H1 (cell line): ENCODE measurements around the gene SLC35G4. TPM values are rescaled to one million over a fixed set of nuclear protein-coding genes. Genes with fewer than 3 reads are reported as not detected.

Experiments used
- CTCF ChIA-PET: fragments of 300-600 bp; sonication (Branson Sonifier 250); formaldehyde crosslinking; loops from one replicate; lab custom pipeline; 2021; ENCODE audit not compliant: partially characterized antibody; lab: Charles Lee
- POLR2A ChIA-PET: fragments of 300-600 bp; sonication (Branson Sonifier 250); formaldehyde crosslinking; loops from one replicate; lab custom pipeline; 2021; ENCODE audit warnings: inconsistent platforms; ENCODE audit not compliant: partially characterized antibody; lab: Charles Lee
- DNase-seq, 2 experiments: peaks; one replicate each; pipeline versions ENCODE4 v3.0.0 to v3.0.0-alpha.2; 2010 to 2022; ENCODE audit warnings: low spot score in 2 of 2, low read depth in 1 of 2, mixed read lengths in 1 of 2
- FAIRE-seq: peaks from 2 replicates; lab custom pipeline; 2011; peaks lifted over from hg19 to GRCh38; lab: Jason Lieb, UNC
- H2AFZ ChIP-seq: 2 replicates; pipeline ENCODE4 v1.8.1; 2012; ENCODE audit warnings: low read length, inconsistent platforms
- H2AK5ac ChIP-seq: 2 replicates; pipeline ENCODE4 v1.6.1; 2013; ENCODE audit warnings: low read depth, low read length
- H2BK120ac ChIP-seq: replicated peaks from 2 replicates; pipeline ENCODE3; 2013; ENCODE audit warnings: low read depth, low read length, inconsistent platforms
- H2BK12ac ChIP-seq: 2 replicates; pipeline ENCODE4 v1.6.1; 2013; ENCODE audit warnings: low read depth, low read length
- H2BK15ac ChIP-seq: 2 replicates; pipeline ENCODE4 v1.6.1; 2013; ENCODE audit warnings: low read length
- H2BK20ac ChIP-seq: 2 replicates; pipeline ENCODE4 v1.6.1; 2013; ENCODE audit warnings: low read length
- H2BK5ac ChIP-seq: 2 replicates; pipeline ENCODE4 v1.6.1; 2013; ENCODE audit warnings: low read depth, low read length
- H3K14ac ChIP-seq: 2 replicates; pipeline ENCODE4 v1.6.1; 2013; ENCODE audit warnings: inconsistent platforms; ENCODE audit not compliant: insufficient read length
- H3K18ac ChIP-seq: 2 replicates; pipeline ENCODE4 v1.6.1; 2013; ENCODE audit warnings: low read length; ENCODE audit errors: extremely low read depth
- H3K23ac ChIP-seq: 2 replicates; pipeline ENCODE4 v1.6.1; 2013; ENCODE audit warnings: inconsistent platforms; ENCODE audit not compliant: insufficient read length
- H3K23me2 ChIP-seq: 2 replicates; pipeline ENCODE4 v1.6.1; 2013; ENCODE audit warnings: low read depth, low read length
- H3K27ac ChIP-seq: 2 replicates; pipeline ENCODE4 v1.6.1; 2011; ENCODE audit warnings: low read depth, low read length, inconsistent platforms
- H3K27me3 ChIP-seq, 4 experiments: replicated peaks in 1 of 4; 1 replicate in 1 of 4; 2 replicates in 3 of 4; pipeline versions ENCODE4 v1.6.1 to v1.8.1; 2011 to 2013; ENCODE audit warnings: low read length in 3 of 4, mild to moderate bottlenecking in 3 of 4, inconsistent platforms in 2 of 4, mixed read lengths in 2 of 4, moderate library complexity in 1 of 4; ENCODE audit not compliant: control insufficient read depth in 3 of 4, insufficient read depth in 3 of 4; ENCODE audit errors: extremely low read depth in 1 of 4
- H3K36me3 ChIP-seq, 4 experiments: 2 replicates each; pipeline versions ENCODE4 v1.6.1 to v1.8.1; 2011 to 2013; ENCODE audit warnings: mild to moderate bottlenecking in 4 of 4, low read length in 3 of 4, moderate library complexity in 2 of 4, control low read depth in 1 of 4, inconsistent platforms in 1 of 4; ENCODE audit not compliant: insufficient read depth in 4 of 4, control insufficient read depth in 2 of 4
- H3K4ac ChIP-seq: replicated peaks from 2 replicates; pipeline ENCODE3; 2013; ENCODE audit warnings: low read length, low read depth, mixed read lengths, inconsistent platforms; ENCODE audit not compliant: insufficient read length
- H3K4me1 ChIP-seq, 4 experiments: replicated peaks in 1 of 4; 1 replicate in 1 of 4; 2 replicates in 3 of 4; pipeline versions ENCODE4 v1.6.1 to v1.8.1; 2011 to 2013; ENCODE audit warnings: low read length in 3 of 4, inconsistent platforms in 2 of 4, mixed read lengths in 1 of 4; ENCODE audit not compliant: insufficient read depth in 4 of 4, control insufficient read depth in 3 of 4
- H3K4me2 ChIP-seq, 2 experiments: 2 replicates each; pipeline versions ENCODE4 v1.6.1 to v1.8.1; 2011 to 2013; ENCODE audit warnings: low read depth in 2 of 2, low read length in 2 of 2, control low read depth in 1 of 2, inconsistent platforms in 1 of 2, mild to moderate bottlenecking in 1 of 2; ENCODE audit not compliant: insufficient read depth in 1 of 2
- H3K4me3 ChIP-seq, 4 experiments: fragments of 200-600, 300-600 bp in 1 of 4; sonication (generic), shearing (Covaris generic), sonication (Bioruptor Twin) in 1 of 4; 2 replicates each; pipeline versions ENCODE4 v1.5.1 to v1.8.1; 2011 to 2016; ENCODE audit warnings: low read length in 4 of 4, low read depth in 3 of 4, control low read depth in 2 of 4, inconsistent platforms in 2 of 4, mild to moderate bottlenecking in 2 of 4, mixed read lengths in 1 of 4, moderate library complexity in 1 of 4; ENCODE audit not compliant: insufficient read depth in 2 of 4; ENCODE audit errors: extremely low read depth in 1 of 4
- H3K56ac ChIP-seq: replicated peaks from 2 replicates; pipeline ENCODE3; 2013; ENCODE audit warnings: low read depth, mild to moderate bottlenecking, mixed read lengths, low read length, inconsistent platforms; ENCODE audit not compliant: insufficient read length
- H3K79me1 ChIP-seq: 2 replicates; pipeline ENCODE4 v1.6.1; 2013; ENCODE audit warnings: low read depth, low read length, control low read depth
- H3K79me2 ChIP-seq, 2 experiments: 2 replicates each; pipeline versions ENCODE4 v1.6.1 to v1.8.1; 2012 to 2013; ENCODE audit warnings: low read length in 2 of 2, mild to moderate bottlenecking in 2 of 2, inconsistent platforms in 1 of 2; ENCODE audit not compliant: insufficient read depth in 2 of 2, control insufficient read depth in 1 of 2
- H3K9ac ChIP-seq, 4 experiments: replicated peaks in 1 of 4; 1 replicate in 1 of 4; 2 replicates in 3 of 4; pipeline versions ENCODE4 v1.6.1 to v1.8.1; 2011 to 2013; ENCODE audit warnings: low read depth in 3 of 4, low read length in 3 of 4, control low read depth in 2 of 4, mild to moderate bottlenecking in 2 of 4, moderate library complexity in 2 of 4, inconsistent platforms in 1 of 4; ENCODE audit errors: extremely low read depth in 1 of 4
- H3K9me3 ChIP-seq, 2 experiments: 2 replicates each; pipeline versions ENCODE4 v1.6.1 to v1.8.1; 2012 to 2013; ENCODE audit warnings: mild to moderate bottlenecking in 2 of 2, moderate library complexity in 2 of 2, control low read depth in 1 of 2, inconsistent platforms in 1 of 2, low read depth in 1 of 2, low read length in 1 of 2, mixed read lengths in 1 of 2; ENCODE audit not compliant: insufficient read depth in 2 of 2
- H4K20me1 ChIP-seq, 2 experiments: replicated peaks in 1 of 2; 2 replicates each; pipeline versions ENCODE3 to v1.8.1; 2011 to 2013; ENCODE audit warnings: inconsistent platforms in 2 of 2, low read length in 2 of 2, mild to moderate bottlenecking in 1 of 2; ENCODE audit not compliant: insufficient read depth in 2 of 2, control insufficient read depth in 1 of 2
- H4K5ac ChIP-seq: 2 replicates; pipeline ENCODE4 v1.6.1; 2013; ENCODE audit warnings: low read length, low read depth, mixed read lengths, inconsistent platforms; ENCODE audit not compliant: insufficient read length
- H4K8ac ChIP-seq: 2 replicates; pipeline ENCODE4 v1.8.0; 2013; ENCODE audit warnings: mild to moderate bottlenecking, moderate library complexity, low read length, inconsistent platforms; ENCODE audit not compliant: insufficient read depth; ENCODE audit errors: extremely low read depth
- H4K91ac ChIP-seq: replicated peaks from 2 replicates; pipeline ENCODE3; 2013; ENCODE audit warnings: low read length, mixed read lengths, inconsistent platforms; ENCODE audit not compliant: insufficient read length
- BCL11A ChIP-seq, 2 experiments: IDR thresholded peaks; one replicate each; pipeline ENCODE4 v1.6.1; 2011; ENCODE audit warnings: low read depth in 2 of 2, low read length in 2 of 2, mild to moderate bottlenecking in 2 of 2
- CBX8 ChIP-seq: fragments of 300-800, 300-1000 bp; sonication (generic); IDR thresholded peaks from 2 replicates; pipeline ENCODE4 v1.7.1; 2016; ENCODE audit warnings: low read depth, low read length, borderline replicate concordance
- CEBPB ChIP-seq: IDR thresholded peaks from 2 replicates; pipeline ENCODE4 v1.6.1; 2012; ENCODE audit warnings: low read depth, low read length
- CREB1 ChIP-seq: IDR thresholded peaks from 2 replicates; pipeline ENCODE4 v1.6.1; 2012; ENCODE audit warnings: inconsistent platforms
- EGR1 ChIP-seq: IDR thresholded peaks from 2 replicates; pipeline ENCODE4 v1.6.1; 2011; ENCODE audit warnings: low read depth, low read length, borderline replicate concordance
- HDAC2 ChIP-seq, 2 experiments: fragments of 300-600 bp in 1 of 2; sonication (generic) in 1 of 2; IDR thresholded peaks; 2 replicates each; pipeline ENCODE4 v1.6.1; 2011 to 2012; ENCODE audit warnings: low read depth in 2 of 2, low read length in 2 of 2, mild to moderate bottlenecking in 2 of 2, moderate library complexity in 2 of 2, borderline replicate concordance in 1 of 2, inconsistent platforms in 1 of 2
- HDAC6 ChIP-seq: IDR thresholded peaks from one replicate; pipeline ENCODE4 v1.7.1; 2012; ENCODE audit warnings: low read depth, mild to moderate bottlenecking, inconsistent platforms, low read length, moderate library complexity
- KDM4A ChIP-seq: IDR thresholded peaks from one replicate; pipeline ENCODE4 v1.7.1; 2012; ENCODE audit warnings: low read depth, mild to moderate bottlenecking, moderate library complexity, low read length, inconsistent platforms; ENCODE audit not compliant: severe bottlenecking
- KDM5A ChIP-seq: fragments of 200-600 bp; IDR thresholded peaks from 2 replicates; pipeline ENCODE4 v1.7.1; 2012; ENCODE audit warnings: mild to moderate bottlenecking, low read length, inconsistent platforms, mixed read lengths
- RNF2 ChIP-seq: fragments of 200-900, 300-1000 bp; sonication (generic); IDR thresholded peaks from 2 replicates; pipeline ENCODE4 v1.7.1; 2016; ENCODE audit warnings: borderline replicate concordance, low read depth, mild to moderate bottlenecking, antibody characterized with exemption, low read length; ENCODE audit not compliant: poor library complexity, severe bottlenecking; ENCODE audit errors: missing control alignments
- SP1 ChIP-seq: IDR thresholded peaks from 2 replicates; pipeline ENCODE4 v1.6.1; 2011; ENCODE audit warnings: low read depth, low read length
- WGBS, 2 experiments: shearing (Covaris generic) in 1 of 2; methylation state at CpG; one replicate each; pipeline versions ENCODE4 v1.1.6 to v1.1.7; 2013 to 2015; ENCODE audit warnings: low lambda C conversion rate in 2 of 2, mixed read lengths in 2 of 2, inconsistent platforms in 1 of 2, low coverage in 1 of 2, missing lambda C conversion rate in 1 of 2; ENCODE audit not compliant: insufficient replicate concordance in 2 of 2, insufficient coverage in 1 of 2, insufficient read length in 1 of 2; ENCODE audit errors: extremely low coverage in 1 of 2, missing lambda C conversion rate in 1 of 2; 5-methylcytosine and 5-hydroxymethylcytosine counted together
- polyA plus RNA-seq, 7 experiments: library from polyadenylated mRNA; depleted of rRNA in 3 of 7; stranded (reverse) in 5 of 7; unstranded in 2 of 7; fragments of >200 nt in 5 of 7; fragments of 200-250 nt in 2 of 7; gene quantifications; 1 replicate in 5 of 7; 2 replicates in 1 of 7; 4 replicates in 1 of 7; pipeline versions ENCODE4 v1.2.1 to v1.2.3, GENCODE V29; 2011 to 2013; ENCODE audit warnings: missing spikeins in 2 of 7, mixed read lengths in 2 of 7
- total RNA-seq: library from RNA; stranded (reverse); fragmentation: NEBNext Ultra II Directional; extraction: Animal tissue kit (Norgen Biotek cat#: 25700); gene quantifications from 2 replicates; pipeline ENCODE4 v1.2.1, GENCODE V29; 2021
- TF ChIP-seq, protein P1 (sequence below), 3 experiments: IDR thresholded peaks; 1 replicate in 2 of 3; 2 replicates in 1 of 3; pipeline versions ENCODE4 v1.5.1 to v1.6.1; 2011; ENCODE audit warnings: low read length in 3 of 3, mild to moderate bottlenecking in 3 of 3, inconsistent platforms in 2 of 3, low read depth in 1 of 3, moderate library complexity in 1 of 3; ENCODE audit not compliant: insufficient read depth in 1 of 3; ENCODE audit errors: control extremely low read depth in 1 of 3

The SLC35G4 gene
- total and polyA plus RNA-seq, 2 of the 8 experiments (the other 6 are each of a cell fraction or from before 2014, with no cell fraction given): not detected

DNA sequence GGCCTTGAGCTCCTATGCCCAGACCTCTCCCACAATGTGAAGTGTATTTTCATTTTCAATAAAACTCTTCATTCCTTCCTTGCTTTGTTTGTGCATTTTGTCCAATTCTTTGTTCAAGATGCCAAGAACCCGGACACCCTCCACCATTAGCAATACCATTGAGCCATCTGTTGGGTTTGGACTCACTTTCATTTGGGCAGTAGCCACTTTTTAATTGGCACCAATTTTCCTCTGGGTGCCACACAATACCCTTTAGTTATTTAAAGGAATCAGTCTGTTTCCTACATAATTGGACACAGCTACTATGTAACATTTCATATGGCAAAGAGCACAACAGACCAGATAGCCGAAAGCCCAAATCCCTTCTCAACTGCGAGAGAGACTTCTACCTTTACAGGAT lies 22.5 kb upstream of the SLC35G4 start:
- H2BK15ac ChIP-seq: no peak overlapping the region
- H2AFZ ChIP-seq: no peak overlapping the region
- H3K27me3 ChIP-seq: no peaks in the 10 kb centered on the region
- H4K20me1 ChIP-seq: no peaks in the 10 kb centered on the region
- POLR2A ChIA-PET: no interaction called here
- no peak overlapping the region for H3K9ac ChIP-seq
- H3K36me3 ChIP-seq: no peaks in the 10 kb centered on the region
- H3K4me1 ChIP-seq: 0 out of 7 replicates have a peak, but pooled peaks cover 0 to 1% (median 0%) of the 10 kb centered on the region in 4 experiments
- no peaks in the 10 kb centered on the region for H3K79me1 ChIP-seq
- no peak overlapping the region for H3K14ac ChIP-seq
- H3K79me2 ChIP-seq: no peaks in the 10 kb centered on the region
- no peak overlapping the region for H4K5ac ChIP-seq
- H2BK20ac ChIP-seq: no peak overlapping the region
- no peak overlapping the region for H2BK5ac ChIP-seq
- H3K23me2 ChIP-seq: no peaks in the 10 kb centered on the region
- H3K23ac ChIP-seq: no peak overlapping the region
- no peak overlapping the region for H3K4ac ChIP-seq
- H4K91ac ChIP-seq: no peak overlapping the region
- H3K56ac ChIP-seq: no peak overlapping the region
- CTCF ChIA-PET: interaction anchor here (1.2 kb wide), 1 partner anchor 17 kb away, joined by 3 read pairs; no protein-coding TSS in a partner anchor
- DNase-seq (no peak), FAIRE-seq (no peak)
- H3K18ac ChIP-seq: no peak overlapping the region
- no peak overlapping the region for H3K4me2 ChIP-seq
- no peak overlapping the region for H4K8ac ChIP-seq
- no peak overlapping the region for H2AK5ac ChIP-seq
- no peak overlapping the region for H2BK120ac ChIP-seq
- peaks cover 0 to 3% of the 10 kb centered on the region in 2 experiments; a peak in 2 of 4 replicates for H3K9me3 ChIP-seq
- no peak overlapping the region for H2BK12ac ChIP-seq
- no peak overlapping the region for H3K27ac ChIP-seq
- 87% methylated on average over 3 of the region's 3 CpGs; no CpG with 5 or more reads in 1 of the 2 experiments for WGBS, 2 experiments
- H3K4me3 ChIP-seq: no peak overlapping the region
- TF ChIP-seq RNF2 (no peak), BCL11A (IDR thresholded peaks at IDR 0.05; ENCODE audit: low read depth in 2 of 2, low read length in 2 of 2) (no peak), CBX8 (no peak), CREB1 (no peak), KDM4A (no peak), HDAC2 (IDR thresholded peaks at IDR 0.05; ENCODE audit: borderline replicate concordance in 1 of 2, low read depth in 2 of 2, low read length in 2 of 2) (no peak), SP1 (no peak), KDM5A (no peak), HDAC6 (no peak), CEBPB (no peak), EGR1 (no peak)
- TF ChIP-seq, protein P1, sequence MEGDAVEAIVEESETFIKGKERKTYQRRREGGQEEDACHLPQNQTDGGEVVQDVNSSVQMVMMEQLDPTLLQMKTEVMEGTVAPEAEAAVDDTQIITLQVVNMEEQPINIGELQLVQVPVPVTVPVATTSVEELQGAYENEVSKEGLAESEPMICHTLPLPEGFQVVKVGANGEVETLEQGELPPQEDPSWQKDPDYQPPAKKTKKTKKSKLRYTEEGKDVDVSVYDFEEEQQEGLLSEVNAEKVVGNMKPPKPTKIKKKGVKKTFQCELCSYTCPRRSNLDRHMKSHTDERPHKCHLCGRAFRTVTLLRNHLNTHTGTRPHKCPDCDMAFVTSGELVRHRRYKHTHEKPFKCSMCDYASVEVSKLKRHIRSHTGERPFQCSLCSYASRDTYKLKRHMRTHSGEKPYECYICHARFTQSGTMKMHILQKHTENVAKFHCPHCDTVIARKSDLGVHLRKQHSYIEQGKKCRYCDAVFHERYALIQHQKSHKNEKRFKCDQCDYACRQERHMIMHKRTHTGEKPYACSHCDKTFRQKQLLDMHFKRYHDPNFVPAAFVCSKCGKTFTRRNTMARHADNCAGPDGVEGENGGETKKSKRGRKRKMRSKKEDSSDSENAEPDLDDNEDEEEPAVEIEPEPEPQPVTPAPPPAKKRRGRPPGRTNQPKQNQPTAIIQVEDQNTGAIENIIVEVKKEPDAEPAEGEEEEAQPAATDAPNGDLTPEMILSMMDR (IDR thresholded peaks at IDR 0.05; ENCODE audit: control extremely low read depth in 1 of 3, insufficient read depth in 1 of 3, low read depth in 1 of 3, low read length in 3 of 3): no peak
